Osteocyte (in vitro differentiated cells): ENCODE data around the gene LRRC51. TPM values are rescaled to one million over a fixed set of nuclear protein-coding genes. Genes with fewer than 3 reads are reported as not detected.
A peak's percentile ranks its signal among the peaks of the same experiment; 100 is the strongest.

ENCODE experiments used
- DNase-seq: peaks from one replicate; pipeline ENCODE4 v3.0.0; 2021; ENCODE audit warnings: mixed read lengths; ENCODE audit not compliant: unreplicated experiment; ENCODE audit errors: extremely low spot score
- H3K27ac Mint-ChIP-seq: one replicate; pipeline ENCODE4 v1.8.0; 2021; ENCODE audit warnings: mild to moderate bottlenecking, mixed read lengths; ENCODE audit not compliant: unreplicated experiment
- H3K27me3 Mint-ChIP-seq: one replicate; pipeline ENCODE4 v1.8.0; 2021; ENCODE audit warnings: mixed read lengths; ENCODE audit not compliant: unreplicated experiment
- H3K36me3 Mint-ChIP-seq: one replicate; pipeline ENCODE4 v1.8.0; 2021; ENCODE audit warnings: mixed read lengths; ENCODE audit not compliant: unreplicated experiment
- H3K4me1 Mint-ChIP-seq: one replicate; pipeline ENCODE4 v1.8.0; 2021; ENCODE audit warnings: mixed read lengths; ENCODE audit not compliant: unreplicated experiment
- H3K4me3 Mint-ChIP-seq: one replicate; pipeline ENCODE4 v1.8.0; 2021; ENCODE audit warnings: mild to moderate bottlenecking, moderate library complexity, mixed read lengths; ENCODE audit not compliant: unreplicated experiment
- H3K9me3 Mint-ChIP-seq: one replicate; pipeline ENCODE4 v1.8.0; 2021; ENCODE audit warnings: mixed read lengths; ENCODE audit not compliant: unreplicated experiment
- total RNA-seq: library from RNA; stranded (reverse); gene quantifications from 2 replicates; pipeline ENCODE4 v1.2.1, GENCODE V29; 2021
- TF ChIP-seq, protein P1 (sequence below): fragments of 200-600 bp; sonication (generic); IDR thresholded peaks from 2 replicates; pipeline ENCODE4 v1.5.0; 2021; ENCODE audit warnings: antibody characterized with exemption, mild to moderate bottlenecking, moderate library complexity

The LRRC51 gene
- total RNA-seq, 1 donor from 2014 or later: 9.1 TPM

DNA sequence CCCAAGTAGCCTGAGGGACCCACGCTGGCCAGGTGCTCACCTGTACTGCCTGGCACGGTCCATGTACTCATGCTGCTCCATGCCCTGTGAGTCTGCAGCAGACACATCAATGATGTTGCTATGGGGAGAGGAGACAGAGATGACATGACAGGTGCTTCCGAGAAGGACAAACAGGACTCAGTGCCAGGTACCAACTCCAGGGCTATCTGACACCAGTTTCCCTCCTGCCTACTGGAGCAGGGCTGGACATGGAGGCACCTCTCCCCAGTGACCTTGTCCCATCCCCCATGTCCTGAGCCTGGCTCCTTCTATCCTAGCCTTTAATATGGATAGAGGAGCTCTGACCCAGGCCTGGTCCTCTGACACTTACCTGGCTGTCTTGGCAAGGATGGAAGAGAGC is 18.1 kb downstream of the LRRC51 start:
- H3K36me3 Mint-ChIP-seq: peaks cover 22% of the 10 kb centered on the region
- no peaks in the 10 kb centered on the region for H3K27me3 Mint-ChIP-seq
- H3K27ac Mint-ChIP-seq: no peak overlapping the region
- H3K9me3 Mint-ChIP-seq: no peaks in the 10 kb centered on the region
- H3K4me3 Mint-ChIP-seq: no peak overlapping the region
- H3K4me1 Mint-ChIP-seq: peaks cover 28% of the 10 kb centered on the region
- DNase-seq: no peak
- TF ChIP-seq, protein P1, sequence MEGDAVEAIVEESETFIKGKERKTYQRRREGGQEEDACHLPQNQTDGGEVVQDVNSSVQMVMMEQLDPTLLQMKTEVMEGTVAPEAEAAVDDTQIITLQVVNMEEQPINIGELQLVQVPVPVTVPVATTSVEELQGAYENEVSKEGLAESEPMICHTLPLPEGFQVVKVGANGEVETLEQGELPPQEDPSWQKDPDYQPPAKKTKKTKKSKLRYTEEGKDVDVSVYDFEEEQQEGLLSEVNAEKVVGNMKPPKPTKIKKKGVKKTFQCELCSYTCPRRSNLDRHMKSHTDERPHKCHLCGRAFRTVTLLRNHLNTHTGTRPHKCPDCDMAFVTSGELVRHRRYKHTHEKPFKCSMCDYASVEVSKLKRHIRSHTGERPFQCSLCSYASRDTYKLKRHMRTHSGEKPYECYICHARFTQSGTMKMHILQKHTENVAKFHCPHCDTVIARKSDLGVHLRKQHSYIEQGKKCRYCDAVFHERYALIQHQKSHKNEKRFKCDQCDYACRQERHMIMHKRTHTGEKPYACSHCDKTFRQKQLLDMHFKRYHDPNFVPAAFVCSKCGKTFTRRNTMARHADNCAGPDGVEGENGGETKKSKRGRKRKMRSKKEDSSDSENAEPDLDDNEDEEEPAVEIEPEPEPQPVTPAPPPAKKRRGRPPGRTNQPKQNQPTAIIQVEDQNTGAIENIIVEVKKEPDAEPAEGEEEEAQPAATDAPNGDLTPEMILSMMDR: no peak

DNA sequence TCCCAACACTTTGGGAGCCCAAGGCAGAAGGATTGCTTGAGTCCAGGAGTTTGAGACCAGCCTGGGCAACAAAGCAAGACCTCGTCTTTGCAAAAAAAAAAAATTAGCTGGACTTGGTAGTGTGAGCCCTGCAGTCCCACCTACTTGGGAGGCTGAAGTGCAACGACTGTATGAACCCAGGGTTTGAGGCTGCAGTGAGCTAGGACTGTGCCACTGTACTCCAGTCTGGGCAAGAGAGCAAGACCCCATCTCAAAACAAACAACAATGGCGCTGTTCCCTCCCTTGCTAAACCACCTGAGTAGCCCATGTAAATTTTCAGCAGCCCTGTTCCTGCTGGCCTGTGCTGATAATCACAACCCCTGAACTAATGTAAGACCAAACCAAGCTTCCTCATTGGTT is 19.4 kb downstream of the LRRC51 start:
- Mint-ChIP-seq H3K9me3 (no peaks in the 10 kb centered on the region), H3K27ac (no peak overlapping the region), H3K4me1 (peaks cover 33% of the 10 kb centered on the region), H3K36me3 (peaks cover 22% of the 10 kb centered on the region), H3K4me3 (no peak overlapping the region), H3K27me3 (no peaks in the 10 kb centered on the region)
- TF ChIP-seq, protein P1: no peak
- DNase-seq: no peak

DNA sequence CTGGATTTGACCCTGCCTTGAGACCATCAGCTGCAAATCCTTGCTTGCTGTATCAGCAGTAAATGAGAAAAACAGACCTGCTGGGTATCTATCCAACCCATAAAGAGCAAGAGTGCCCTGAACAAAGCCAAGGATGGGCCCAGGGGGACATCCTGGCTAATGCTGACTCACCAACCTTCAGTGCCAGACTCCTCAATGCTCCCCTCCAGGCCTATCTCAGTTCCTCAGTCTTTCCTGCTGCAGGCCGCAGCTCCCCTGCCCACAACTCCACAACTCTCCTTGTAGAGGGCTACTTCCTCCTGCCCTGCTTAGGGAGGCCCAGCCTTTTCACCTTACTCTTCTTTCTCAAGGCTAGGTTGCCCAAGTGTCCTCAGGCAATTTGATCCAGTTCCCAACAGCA is 19.8 kb downstream of the LRRC51 start:
- Mint-ChIP-seq H3K27me3 (no peaks in the 10 kb centered on the region), H3K36me3 (peaks cover 22% of the 10 kb centered on the region), H3K4me1 (peaks cover 33% of the 10 kb centered on the region), H3K4me3 (no peak overlapping the region), H3K9me3 (no peaks in the 10 kb centered on the region), H3K27ac (no peak overlapping the region)
- TF ChIP-seq, protein P1: no peak
- no peak for DNase-seq

DNA sequence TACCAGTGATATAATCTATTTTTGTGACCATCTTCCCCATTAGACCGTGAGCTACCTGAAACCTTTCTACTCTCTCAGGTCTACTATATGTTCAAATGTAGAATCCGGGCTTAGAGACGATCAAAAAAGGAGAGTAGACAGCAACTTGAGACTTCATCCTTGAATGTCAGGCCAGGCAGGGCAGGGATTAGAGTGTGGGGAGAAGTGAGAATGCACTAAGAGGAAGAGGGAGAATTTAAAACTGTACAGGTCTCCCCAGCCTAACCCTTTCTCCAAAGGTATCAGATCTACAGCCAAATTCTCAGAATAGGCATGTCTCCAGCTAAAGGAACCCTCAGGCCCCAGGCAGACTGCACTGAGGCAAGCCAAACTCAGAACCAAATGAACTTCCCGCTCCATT is 21.5 kb downstream of the LRRC51 start:
- H3K27ac Mint-ChIP-seq: peak overlapping the region; percentile 88
- TF ChIP-seq, protein P1: no peak
- H3K4me3 Mint-ChIP-seq: peak overlapping the region; percentile 91
- no peak for DNase-seq
- no peaks in the 10 kb centered on the region for H3K27me3 Mint-ChIP-seq
- peaks cover 33% of the 10 kb centered on the region for H3K4me1 Mint-ChIP-seq
- H3K9me3 Mint-ChIP-seq: no peaks in the 10 kb centered on the region
- H3K36me3 Mint-ChIP-seq: peaks cover 16% of the 10 kb centered on the region

DNA sequence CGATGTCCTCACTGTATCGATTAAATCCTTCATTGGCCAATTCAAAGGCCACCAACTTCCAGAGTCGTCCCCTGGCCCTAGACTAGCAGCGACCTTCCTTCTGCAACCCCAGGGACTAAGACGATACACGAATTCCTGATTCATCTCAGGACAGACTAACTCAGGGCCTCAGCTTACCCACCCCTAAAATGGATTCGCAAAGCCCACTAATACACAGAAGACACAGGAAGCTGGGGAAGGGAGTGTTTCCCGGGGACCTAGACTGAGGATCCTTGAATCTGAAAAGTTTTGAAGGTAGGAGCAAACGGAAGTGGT is 21.9 kb downstream of the LRRC51 start:
- Mint-ChIP-seq H3K4me1 (peaks cover 33% of the 10 kb centered on the region), H3K4me3 (peak overlapping the region; percentile 91), H3K27me3 (no peaks in the 10 kb centered on the region), H3K27ac (peak overlapping the region; percentile 88), H3K9me3 (no peaks in the 10 kb centered on the region), H3K36me3 (peaks cover 16% of the 10 kb centered on the region)
- DNase-seq: no peak
- TF ChIP-seq, protein P1: no peak
